Neural cell (in vitro differentiated cells): ENCODE results near the gene PGC. TPM values are rescaled to one million over a fixed set of nuclear protein-coding genes. Genes with fewer than 3 reads are reported as not detected.

ENCODE experiments used
- H2AFZ ChIP-seq: fragments of 200-600, 300-800 bp; sonication (generic), shearing (Covaris generic); 2 replicates; pipeline ENCODE4 v1.6.0; 2014; ENCODE audit warnings: low read depth, mild to moderate bottlenecking, antibody characterized with exemption, low read length, moderate library complexity
- H3F3A ChIP-seq: fragments of 200-600 bp; shearing (Covaris generic); 2 replicates; pipeline ENCODE4 v1.6.1; 2016; ENCODE audit warnings: mild to moderate bottlenecking, moderate library complexity, mixed read lengths, antibody characterized with exemption, low read length; ENCODE audit not compliant: insufficient read depth, poor library complexity, severe bottlenecking
- H3K27ac ChIP-seq: fragments of 200-600, 300-800 bp; sonication (generic), shearing (Covaris generic); 2 replicates; pipeline ENCODE4 v1.5.1; 2014; ENCODE audit warnings: mild to moderate bottlenecking, low read length, moderate library complexity
- H3K27me3 ChIP-seq: fragments of 300-800, 200-600 bp; sonication (generic), shearing (Covaris generic); 2 replicates; pipeline ENCODE4 v1.6.0; 2014; ENCODE audit warnings: mild to moderate bottlenecking, low read depth, low read length, moderate library complexity; ENCODE audit not compliant: insufficient read depth
- H3K36me3 ChIP-seq: fragments of 300-800, 200-600 bp; sonication (generic), shearing (Covaris generic); 2 replicates; pipeline ENCODE4 v1.5.1; 2014; ENCODE audit warnings: mild to moderate bottlenecking, antibody characterized with exemption, low read length, moderate library complexity; ENCODE audit not compliant: insufficient read depth
- H3K4me2 ChIP-seq: fragments of 300-800, 200-600 bp; sonication (generic), shearing (Covaris generic); 2 replicates; pipeline ENCODE4 v1.6.0; 2014; ENCODE audit warnings: mild to moderate bottlenecking, low read length
- H3K4me3 ChIP-seq: fragments of 300-800, 200-600 bp; sonication (generic), shearing (Covaris generic); 2 replicates; pipeline ENCODE4 v1.5.1; 2014; ENCODE audit warnings: mild to moderate bottlenecking, low read length, moderate library complexity
- H3K79me2 ChIP-seq: fragments of 200-600 bp; shearing (Covaris generic); replicated peaks from 2 replicates; pipeline ENCODE4 v1.6.0; 2014; ENCODE audit warnings: mild to moderate bottlenecking, low read length, moderate library complexity; ENCODE audit not compliant: insufficient read depth
- H3K9ac ChIP-seq: fragments of 300-800, 200-600 bp; sonication (generic), shearing (Covaris generic); 2 replicates; pipeline ENCODE4 v1.6.1; 2016; ENCODE audit warnings: mild to moderate bottlenecking, low read length, mixed read lengths
- H3K9me2 ChIP-seq: fragments of 200-600 bp; shearing (Covaris generic); 2 replicates; pipeline ENCODE4 v1.6.1; 2016; ENCODE audit warnings: mild to moderate bottlenecking, low read length, mixed read lengths; ENCODE audit not compliant: insufficient read depth
- H3K9me3 ChIP-seq: fragments of 200-600, 300-800 bp; sonication (generic), shearing (Covaris generic); 2 replicates; pipeline ENCODE4 v1.6.1; 2016; ENCODE audit warnings: mild to moderate bottlenecking, mixed run types, low read length, moderate library complexity, mixed read lengths
- H4K20me1 ChIP-seq: fragments of 200-600 bp; shearing (Covaris generic); 2 replicates; pipeline ENCODE4 v1.6.1; 2016; ENCODE audit warnings: mild to moderate bottlenecking, mixed run types; ENCODE audit not compliant: insufficient read depth
- CTCF ChIP-seq: fragments of 450-650 bp; IDR thresholded peaks from 2 replicates; pipeline ENCODE4 v1.5.1; 2014; ENCODE audit warnings: antibody characterized with exemption, mild to moderate bottlenecking, moderate library complexity; ENCODE audit not compliant: poor library complexity, severe bottlenecking
- EP300 ChIP-seq: fragments of 450-650 bp; conservative IDR thresholded peaks from 2 replicates; pipeline ENCODE4 v1.6.1; 2014; ENCODE audit warnings: antibody characterized with exemption, mild to moderate bottlenecking, moderate library complexity; ENCODE audit not compliant: poor library complexity, severe bottlenecking
- EZH2 ChIP-seq: fragments of 200-600, 300-800 bp; shearing (Covaris generic), sonication (generic); IDR thresholded peaks from 2 replicates; pipeline ENCODE4 v1.6.1; 2014; ENCODE audit warnings: antibody characterized with exemption, low read length, borderline replicate concordance, mild to moderate bottlenecking; ENCODE audit not compliant: insufficient read depth, poor library complexity, severe bottlenecking
- MXI1 ChIP-seq: fragments of 450-650 bp; conservative IDR thresholded peaks from 2 replicates; pipeline ENCODE4 v1.6.1; 2014; ENCODE audit warnings: antibody characterized with exemption, mild to moderate bottlenecking; ENCODE audit not compliant: poor library complexity, severe bottlenecking
- POLR2AphosphoS5 ChIP-seq: IDR thresholded peaks from 2 replicates; pipeline ENCODE4 v1.6.1; 2012
- RAD21 ChIP-seq: fragments of 450-650 bp; conservative IDR thresholded peaks from 2 replicates; pipeline ENCODE4 v1.6.1; 2014; ENCODE audit warnings: antibody characterized with exemption, mild to moderate bottlenecking, moderate library complexity
- REST ChIP-seq: IDR thresholded peaks from 2 replicates; pipeline ENCODE4 v1.6.1; 2012; ENCODE audit warnings: borderline replicate concordance
- SMC3 ChIP-seq: fragments of 450-650 bp; conservative IDR thresholded peaks from 2 replicates; pipeline ENCODE4 v1.6.1; 2014; ENCODE audit warnings: antibody characterized with exemption, mild to moderate bottlenecking, moderate library complexity; ENCODE audit not compliant: poor library complexity
- TAF1 ChIP-seq: IDR thresholded peaks from 2 replicates; pipeline ENCODE4 v1.6.1; 2012; ENCODE audit warnings: low read depth
- polyA plus RNA-seq: library from polyadenylated mRNA; depleted of rRNA; stranded (reverse); fragments of >200 nt; gene quantifications from 2 replicates; pipeline ENCODE4 v1.2.3, GENCODE V29; 2014

PGC gene
- polyA plus RNA-seq, 1 donor from 2014 or later, result not detected

- H2AFZ ChIP-seq, result no peak overlapping the region
- H3K4me2 ChIP-seq, result no peak overlapping the region
- no peaks in the 10 kb centered on the region for H3F3A ChIP-seq
- H3K4me3 ChIP-seq, result no peak overlapping the region
- H3K27ac ChIP-seq, result no peak overlapping the region
- H4K20me1 ChIP-seq, result no peaks in the 10 kb centered on the region
- TF ChIP-seq RAD21 (no peak), EZH2 (no peak), MXI1 (no peak), TAF1 (no peak), CTCF (no peak)
- H3K79me2 ChIP-seq, result no peaks in the 10 kb centered on the region
- no peaks in the 10 kb centered on the region for H3K9me2 ChIP-seq
- H3K9me3 ChIP-seq, result no peaks in the 10 kb centered on the region
- no peak overlapping the region for H3K9ac ChIP-seq
- no peaks in the 10 kb centered on the region for H3K36me3 ChIP-seq
- H3K27me3 ChIP-seq, result no peaks in the 10 kb centered on the region
Measured at GRCh38 chr6:41705996-41706835, 41.0 kb downstream of the PGC start.

- Histone ChIP-seq H3K9me3 (no peaks in the 10 kb centered on the region), H3K4me3 (no peak overlapping the region), H3K9ac (no peak overlapping the region), H3K27me3 (no peaks in the 10 kb centered on the region), H3K4me2 (no peak overlapping the region), H4K20me1 (no peaks in the 10 kb centered on the region), H3K36me3 (no peaks in the 10 kb centered on the region), H3F3A (no peaks in the 10 kb centered on the region), H3K79me2 (no peaks in the 10 kb centered on the region), H3K27ac (no peak overlapping the region), H2AFZ (no peak overlapping the region), H3K9me2 (no peaks in the 10 kb centered on the region)
- TF ChIP-seq MXI1 (no peak), REST (no peak), EZH2 (no peak), CTCF (no peak), SMC3 (no peak), TAF1 (no peak), RAD21 (no peak), POLR2AphosphoS5 (no peak), EP300 (no peak)
Measured at GRCh38 chr6:41705311-41705995, 41.7 kb downstream of the PGC start.
